Measurements from ENCODE around the gene SPEN.
"Not testable (repeated sequence)": the region's sequence is repeated elsewhere in the genome, so short reads cannot be mapped to it uniquely, and the experiment has no call there.

SPEN gene

GRCh38 chr1:15916417-15916816 lies 68.9 kb downstream of the SPEN start:
- peaks cover 59% of the 10 kb centered on the region; the same call in 1 of the 2 replicates for H3K79me2 ChIP-seq (ENCODE audit: insufficient read depth, low read depth)
- no peak overlapping the region for H2AFZ ChIP-seq (ENCODE audit: low read depth)
- H3K4me2 ChIP-seq: no peak overlapping the region

GRCh38 chr1:15916916-15917315 lies 69.4 kb downstream of the SPEN start:
- no peaks in the 10 kb centered on the region for H3K4me1 ChIP-seq (ENCODE audit: low read depth, poor library complexity, severe bottlenecking)
- TF ChIP-seq CTCF (conservative IDR thresholded peaks at IDR 0.05; ENCODE audit: low read depth, low read length): no peak
- no peak overlapping the region for H3K4me2 ChIP-seq
- peaks cover 11% of the 10 kb centered on the region; the same call in 1 of the 2 replicates for H3K36me3 ChIP-seq (ENCODE audit: insufficient read depth)
- peaks cover 58% of the 10 kb centered on the region; the same call in 1 of the 2 replicates for H3K79me2 ChIP-seq (ENCODE audit: insufficient read depth, low read depth)
- H3K27me3 ChIP-seq (ENCODE audit: insufficient read depth, low read depth): no peaks in the 10 kb centered on the region
- no peak overlapping the region for H3K9ac ChIP-seq
- no peak overlapping the region for H3K27ac ChIP-seq
- no peak overlapping the region for H2AFZ ChIP-seq (ENCODE audit: low read depth)
- no peaks in the 10 kb centered on the region for H4K20me1 ChIP-seq (ENCODE audit: insufficient read depth)
- no peak overlapping the region for H3K4me3 ChIP-seq (IDR thresholded peaks at IDR 0.05; ENCODE audit: insufficient read depth, low read depth, low read length)

More at GRCh38 chr1:15916417-15916816, 68.9 kb downstream of the SPEN start:
- Histone ChIP-seq H3K4me1 (ENCODE audit: low read depth, poor library complexity, severe bottlenecking) (no peaks in the 10 kb centered on the region), H3K27me3 (ENCODE audit: insufficient read depth, low read depth) (no peaks in the 10 kb centered on the region), H3K4me3 (IDR thresholded peaks at IDR 0.05; ENCODE audit: insufficient read depth, low read depth, low read length) (no peak overlapping the region), H3K36me3 (ENCODE audit: insufficient read depth) (peaks cover 13% of the 10 kb centered on the region; the same call in 1 of the 2 replicates), H3K27ac (no peak overlapping the region), H4K20me1 (ENCODE audit: insufficient read depth) (no peaks in the 10 kb centered on the region), H3K9ac (no peak overlapping the region)
- TF ChIP-seq CTCF (conservative IDR thresholded peaks at IDR 0.05; ENCODE audit: low read depth, low read length): no peak

- Histone ChIP-seq H4K20me1 (ENCODE audit: insufficient read depth) (no peaks in the 10 kb centered on the region), H3K27me3 (ENCODE audit: insufficient read depth, low read depth) (no peaks in the 10 kb centered on the region), H3K4me3 (IDR thresholded peaks at IDR 0.05; ENCODE audit: insufficient read depth, low read depth, low read length) (no peak overlapping the region), H3K9ac (no peak overlapping the region), H3K79me2 (ENCODE audit: insufficient read depth, low read depth) (peaks cover 38% of the 10 kb centered on the region; the same call in 1 of the 2 replicates), H3K27ac (no peak overlapping the region), H2AFZ (ENCODE audit: low read depth) (no peak overlapping the region), H3K36me3 (ENCODE audit: insufficient read depth) (peaks cover 15% of the 10 kb centered on the region; the same call in 1 of the 2 replicates), H3K4me2 (no peak overlapping the region), H3K4me1 (ENCODE audit: low read depth, poor library complexity, severe bottlenecking) (no peaks in the 10 kb centered on the region)
- TF ChIP-seq CTCF (conservative IDR thresholded peaks at IDR 0.05; ENCODE audit: low read depth, low read length): no peak
These were observed 71.6 kb downstream of the SPEN start for GRCh38 chr1:15918962-15919715.

- Histone ChIP-seq H3K27ac (no peak overlapping the region), H3K36me3 (ENCODE audit: insufficient read depth) (peaks cover 25% of the 10 kb centered on the region; the same call in 1 of the 2 replicates), H3K4me1 (ENCODE audit: low read depth, poor library complexity, severe bottlenecking) (no peaks in the 10 kb centered on the region), H3K79me2 (ENCODE audit: insufficient read depth, low read depth) (peaks cover 6% of the 10 kb centered on the region; the same call in 1 of the 2 replicates), H3K4me3 (IDR thresholded peaks at IDR 0.05; ENCODE audit: insufficient read depth, low read depth, low read length) (no peak overlapping the region), H3K27me3 (ENCODE audit: insufficient read depth, low read depth) (no peaks in the 10 kb centered on the region), H3K4me2 (no peak overlapping the region), H3K9ac (no peak overlapping the region), H2AFZ (ENCODE audit: low read depth) (no peak overlapping the region), H4K20me1 (ENCODE audit: insufficient read depth) (no peaks in the 10 kb centered on the region)
- TF ChIP-seq CTCF (conservative IDR thresholded peaks at IDR 0.05; ENCODE audit: low read depth, low read length): no peak
These were observed 75.7 kb downstream of the SPEN start for GRCh38 chr1:15923241-15923640.

GRCh38 chr1:15926448-15926847 lies 78.9 kb downstream of the SPEN start:
- not testable (repeated sequence) for H4K20me1 ChIP-seq (ENCODE audit: insufficient read depth); H3K27ac ChIP-seq; H3K4me3 ChIP-seq (IDR thresholded peaks at IDR 0.05; ENCODE audit: insufficient read depth, low read depth, low read length); H2AFZ ChIP-seq (ENCODE audit: low read depth); H3K27me3 ChIP-seq (ENCODE audit: insufficient read depth, low read depth); H3K79me2 ChIP-seq (ENCODE audit: insufficient read depth, low read depth); H3K4me1 ChIP-seq (ENCODE audit: low read depth, poor library complexity, severe bottlenecking); H3K4me2 ChIP-seq; H3K9ac ChIP-seq
- H3K36me3 ChIP-seq (ENCODE audit: insufficient read depth): peaks cover 33% of the 10 kb centered on the region; the same call in 1 of the 2 replicates
